HuH-7.5 (cell line): ENCODE data around the gene TSSK6.
"Not testable (repeated sequence)": the region's sequence is repeated elsewhere in the genome, so short reads cannot be mapped to it uniquely, and the experiment has no call there.

Source experiments
- DNase-seq: peaks from one replicate; pipeline ENCODE4 v3.0.0; 2011; ENCODE audit warnings: low spot score

The TSSK6 gene

DNA sequence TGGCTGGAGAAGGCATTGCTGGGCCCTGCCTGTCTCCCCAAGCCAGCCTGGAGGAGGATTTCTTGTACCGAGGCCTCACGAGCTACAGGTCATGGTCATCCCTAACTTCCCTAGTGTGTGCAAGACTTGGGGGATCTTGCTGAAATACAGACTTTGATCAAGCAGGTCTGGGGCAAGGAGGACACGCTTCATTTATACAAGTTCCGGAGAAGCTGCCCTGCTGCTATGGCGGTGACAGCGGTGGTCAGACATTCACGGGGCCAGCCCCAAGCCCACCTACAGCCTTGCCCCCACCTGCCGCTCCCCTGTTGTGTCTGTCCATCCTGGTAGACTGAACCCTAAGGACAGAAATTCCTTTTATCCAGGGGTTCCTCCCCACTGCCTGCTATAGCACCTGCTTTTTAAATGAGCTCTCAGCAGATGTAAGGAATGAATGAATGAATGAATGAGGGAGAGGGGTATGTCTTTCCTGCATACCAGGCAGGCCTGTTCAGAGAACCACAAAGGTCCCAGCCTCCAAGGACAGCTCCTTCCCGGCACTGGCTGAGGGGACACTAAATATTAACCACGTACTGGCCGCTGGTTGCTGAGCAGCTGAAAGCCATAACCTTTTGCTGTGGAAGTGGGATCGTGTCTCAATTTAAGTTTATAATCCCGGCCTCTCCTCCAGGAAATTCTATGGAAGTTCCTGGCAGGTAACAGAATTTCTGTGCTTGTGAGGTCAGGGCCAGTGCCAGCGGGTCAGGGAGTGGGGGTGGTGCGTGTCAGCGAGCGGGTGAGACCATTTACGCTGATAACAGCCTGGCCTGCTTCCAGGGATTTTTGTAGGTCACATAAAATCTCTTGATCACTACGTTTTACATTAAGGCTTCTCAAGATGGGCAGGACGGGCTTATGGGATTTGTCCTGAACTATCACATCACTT, 27.1 kb downstream of the TSSK6 start:
- no peak for DNase-seq

DNA sequence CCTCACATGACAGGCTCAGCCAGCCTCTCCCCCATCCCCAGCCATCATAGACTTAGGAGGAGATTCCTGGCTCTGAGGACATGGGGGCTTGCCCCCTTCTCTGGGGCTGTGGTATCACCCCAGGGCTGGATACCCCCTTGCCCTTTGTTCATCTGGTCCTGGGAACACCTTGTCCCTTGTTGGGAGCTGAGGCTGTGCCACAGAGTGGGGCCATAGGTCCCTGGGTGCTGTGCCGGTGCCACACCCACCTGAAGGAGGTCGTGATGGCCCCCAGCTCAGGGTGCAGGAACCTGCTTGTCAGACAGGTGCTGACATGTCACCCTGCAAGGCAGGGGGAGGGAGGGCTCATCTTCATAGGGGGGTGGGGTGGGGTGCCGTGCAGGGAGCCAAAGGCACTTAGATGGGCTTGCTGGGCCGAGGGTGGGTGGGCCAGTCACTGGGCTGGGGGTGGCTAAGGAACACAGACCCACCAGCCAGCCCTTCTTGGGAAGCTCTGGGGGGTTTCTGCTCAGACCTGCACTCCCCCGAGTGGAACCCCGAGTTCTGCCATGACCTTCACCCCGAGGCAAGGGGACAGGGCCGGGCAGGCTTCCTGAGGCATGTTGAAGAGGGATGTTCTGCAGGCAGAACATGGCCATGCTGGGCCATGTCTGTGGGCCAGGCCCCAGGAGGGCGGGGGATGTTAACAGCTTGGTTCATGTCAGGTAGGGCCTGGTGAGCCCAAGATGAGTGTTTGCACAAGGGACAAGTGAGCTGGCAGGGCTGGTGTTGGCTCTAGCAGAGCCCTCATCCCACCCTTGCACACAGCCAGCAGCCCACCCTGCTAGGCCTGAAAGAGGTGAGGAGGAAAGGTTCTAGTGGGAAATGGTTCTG, 28.0 kb downstream of the TSSK6 start:
- DNase-seq: no peak

DNA sequence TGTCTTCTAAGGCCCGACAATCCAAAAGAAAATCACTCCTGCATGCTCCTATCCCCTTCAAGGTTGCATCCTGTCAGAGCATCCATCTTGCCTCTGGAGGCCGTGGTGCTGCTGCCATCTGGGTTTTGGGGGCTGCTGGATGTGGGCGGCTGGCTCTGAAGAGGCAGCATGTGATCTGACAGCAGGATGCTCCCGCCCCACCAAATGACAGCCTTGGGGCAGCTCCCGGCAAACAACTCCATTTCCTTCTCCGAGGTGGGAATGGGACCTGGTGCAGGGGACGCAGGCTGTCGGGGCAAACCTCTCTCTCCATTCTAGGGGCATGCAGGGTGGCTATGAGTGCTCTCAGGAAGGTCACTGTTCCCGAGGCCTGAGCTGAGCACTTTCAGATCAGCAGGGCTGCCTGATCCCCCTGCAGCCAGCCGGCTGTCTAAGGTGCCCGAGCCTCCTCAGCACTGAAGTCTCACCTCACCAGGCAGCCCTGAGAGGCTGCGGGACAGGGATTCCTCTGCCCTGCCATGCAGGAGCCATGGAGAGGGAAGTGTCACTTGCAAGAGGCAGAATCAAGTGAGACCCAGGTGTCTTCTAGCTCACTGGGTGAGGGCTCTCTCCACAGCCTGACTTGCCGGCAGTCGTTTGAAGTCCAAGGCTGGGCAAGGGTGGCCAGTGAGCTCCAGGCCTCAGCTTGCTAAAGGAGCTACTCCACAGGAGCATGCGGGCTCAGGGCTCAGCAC, 28.8 kb downstream of the TSSK6 start:
- DNase-seq: no peak

- DNase-seq: no peak
Observed at GRCh38 chr19:19485998-19486290, 29.4 kb downstream of the TSSK6 start.

GRCh38 chr19:19485161-19485997, 30.0 kb downstream of the TSSK6 start:
- DNase-seq: no peak

GRCh38 chr19:19482809-19483596, 32.3 kb downstream of the TSSK6 start:
- DNase-seq: no peak

DNA sequence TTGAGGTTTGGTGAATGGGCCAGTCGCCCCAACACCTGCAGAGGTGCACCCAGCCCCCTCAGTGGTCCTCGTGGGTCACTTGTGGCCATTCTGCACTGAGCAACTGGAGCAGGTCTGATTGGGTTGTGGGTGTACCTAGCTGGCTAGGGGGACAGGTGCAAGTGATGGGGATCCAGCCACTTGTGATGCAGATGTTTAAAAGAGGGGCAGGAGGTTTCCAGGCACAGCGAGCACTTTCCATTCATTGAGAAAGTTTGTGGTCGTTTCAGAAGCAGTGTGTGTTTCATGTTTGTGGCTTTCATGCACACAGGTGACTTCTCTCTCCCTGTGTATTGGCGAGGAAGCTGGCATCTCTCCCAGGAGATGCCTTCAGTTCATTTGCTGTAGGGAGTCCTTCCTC, 34.7 kb downstream of the TSSK6 start:
- no peak for DNase-seq

GRCh38 chr19:19477705-19478383, 37.5 kb downstream of the TSSK6 start:
- no peak for DNase-seq

DNA sequence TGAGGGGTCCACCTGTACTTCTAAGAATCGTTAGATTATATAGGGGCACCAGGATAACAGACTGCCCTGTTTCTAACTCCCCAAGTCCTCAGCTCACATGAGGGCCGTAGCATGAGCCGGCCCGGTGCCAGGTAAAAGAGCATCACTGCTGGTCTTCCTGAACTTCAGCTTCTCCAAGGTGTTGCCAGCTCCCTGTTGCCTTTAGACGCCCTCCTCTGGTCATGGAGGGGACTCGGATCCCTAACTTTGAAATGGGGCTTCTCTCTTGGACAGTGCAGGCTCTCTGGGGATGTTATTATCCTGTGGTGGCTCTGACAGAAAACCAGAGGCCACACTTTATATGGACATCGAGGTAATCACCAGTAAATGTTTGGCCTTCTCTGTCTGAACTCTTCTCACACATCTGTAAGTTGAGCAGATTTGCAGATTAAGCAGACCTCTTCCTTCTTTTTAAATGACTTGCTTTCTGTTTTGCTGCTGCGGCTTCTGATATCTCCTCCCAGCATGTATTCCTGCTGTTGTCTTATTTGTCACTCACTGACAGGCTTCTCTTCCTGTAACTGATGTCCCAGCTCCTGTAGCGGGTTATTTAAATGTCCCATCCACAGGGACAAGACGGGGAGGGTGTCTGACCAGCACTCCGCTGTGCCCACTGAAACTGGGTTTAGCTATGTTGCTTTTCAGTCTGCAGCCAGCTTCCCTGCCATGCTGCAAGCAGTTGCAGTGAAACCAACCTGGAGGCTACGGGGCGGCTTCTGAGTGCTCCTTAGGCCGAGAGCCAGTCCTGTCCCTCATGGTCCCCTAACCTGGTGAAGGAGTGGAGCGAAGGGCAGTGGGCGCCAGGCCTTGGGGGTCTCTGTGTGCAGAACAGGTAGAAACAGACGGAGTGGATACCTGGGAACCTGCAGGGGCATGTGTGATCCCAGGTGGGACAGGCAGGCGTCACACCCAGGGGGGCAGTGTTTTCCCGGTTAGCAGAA, 39.2 kb downstream of the TSSK6 start:
- DNase-seq: no peak

DNA sequence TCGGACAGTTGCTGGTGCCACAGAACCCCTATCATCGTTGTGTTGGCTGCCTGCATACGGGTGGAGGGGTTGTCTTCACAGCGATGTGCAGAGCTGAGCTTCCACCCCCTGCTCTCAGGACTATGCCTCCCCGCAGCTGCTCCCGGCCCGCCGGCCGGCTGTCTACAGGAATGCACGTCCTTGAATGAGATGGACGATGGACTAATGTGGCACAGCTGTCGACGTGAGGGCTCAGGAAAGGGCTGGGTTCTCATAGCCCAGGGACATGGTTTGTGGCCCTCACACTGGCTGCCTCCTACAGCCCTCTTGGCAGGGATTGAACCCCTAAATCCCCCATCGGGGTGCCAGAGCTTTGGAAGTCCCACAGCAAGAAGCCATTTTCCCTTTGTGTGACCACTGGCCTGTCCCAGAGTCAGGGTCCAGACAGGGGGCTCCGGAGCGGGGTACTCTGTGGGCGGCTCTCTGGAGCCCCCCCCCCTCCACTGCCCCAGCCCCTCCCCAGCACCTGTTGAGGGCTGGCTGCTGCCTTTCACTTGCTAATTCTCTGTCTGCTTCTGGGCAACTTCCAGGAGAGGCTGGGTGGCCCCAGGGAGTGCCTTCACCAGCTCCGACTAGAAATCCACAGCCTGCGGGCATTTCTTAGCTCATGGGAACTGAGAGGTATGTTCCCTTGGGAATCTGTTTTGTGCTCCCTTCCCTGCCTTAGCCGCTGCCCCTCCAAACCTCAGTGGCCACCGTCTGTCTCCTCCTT, 40.2 kb downstream of the TSSK6 start:
- DNase-seq: no peak

DNA sequence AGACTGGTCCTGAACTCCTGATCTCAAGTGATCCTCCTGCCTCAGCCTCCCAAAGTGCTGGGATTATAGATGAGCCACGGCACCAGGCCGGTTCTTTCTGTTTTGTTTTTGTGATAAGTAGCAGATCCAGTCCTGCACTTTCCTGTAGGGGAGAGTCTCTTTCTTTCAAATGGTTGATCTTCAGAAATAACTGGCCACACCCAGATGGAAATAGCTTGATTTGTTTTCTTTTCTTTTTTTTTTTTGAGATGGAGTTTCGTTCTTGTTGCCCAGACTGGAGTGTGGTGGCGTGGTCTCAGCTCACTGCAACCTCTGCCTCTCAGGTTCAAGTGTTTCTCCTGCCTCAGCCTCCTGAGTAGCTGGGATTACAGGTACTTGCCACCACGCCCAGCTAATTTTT, 43.2 kb downstream of the TSSK6 start:
- DNase-seq: not testable (repeated sequence)

DNA sequence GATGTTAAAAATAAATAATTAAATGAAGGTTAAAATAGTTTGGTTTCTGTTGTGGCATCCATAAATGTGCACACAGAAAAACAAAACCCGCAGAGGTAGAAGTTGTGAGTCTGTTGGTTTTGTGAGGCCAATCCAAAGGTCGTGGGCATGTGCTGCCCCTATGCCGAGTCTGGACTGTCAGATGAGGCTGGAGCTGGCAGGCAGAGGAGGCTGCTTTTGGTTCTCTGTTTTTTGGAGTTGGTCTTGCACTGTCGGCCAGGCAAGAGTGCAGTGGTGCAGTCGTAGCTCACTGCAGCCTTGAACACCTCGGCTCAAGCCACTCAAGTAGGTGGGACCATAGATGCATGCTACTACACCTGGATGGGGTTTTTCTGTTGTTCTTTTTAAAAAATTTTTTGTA, 43.7 kb downstream of the TSSK6 start:
- no peak for DNase-seq

DNA sequence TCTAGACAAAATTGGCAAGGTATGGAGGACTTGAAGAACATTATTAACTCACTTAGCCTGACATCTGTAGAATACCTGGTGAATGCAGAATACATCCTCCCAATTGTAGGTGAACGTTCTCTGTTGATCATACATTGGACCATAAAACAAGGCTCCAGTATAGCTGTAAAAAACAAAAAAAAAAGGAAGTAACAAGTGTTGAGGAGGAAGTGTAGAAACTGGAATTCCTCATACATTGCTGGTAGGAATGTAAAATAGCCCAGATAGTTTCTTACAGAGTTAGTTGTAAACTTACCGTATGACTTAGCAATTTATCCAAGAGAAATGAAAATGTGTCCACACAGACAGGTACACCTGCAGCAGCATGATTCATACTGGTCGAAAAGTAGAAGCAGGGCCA, 44.8 kb downstream of the TSSK6 start:
- no peak for DNase-seq

GRCh38 chr19:19468424-19469050, 46.8 kb downstream of the TSSK6 start:
- no peak for DNase-seq

DNA sequence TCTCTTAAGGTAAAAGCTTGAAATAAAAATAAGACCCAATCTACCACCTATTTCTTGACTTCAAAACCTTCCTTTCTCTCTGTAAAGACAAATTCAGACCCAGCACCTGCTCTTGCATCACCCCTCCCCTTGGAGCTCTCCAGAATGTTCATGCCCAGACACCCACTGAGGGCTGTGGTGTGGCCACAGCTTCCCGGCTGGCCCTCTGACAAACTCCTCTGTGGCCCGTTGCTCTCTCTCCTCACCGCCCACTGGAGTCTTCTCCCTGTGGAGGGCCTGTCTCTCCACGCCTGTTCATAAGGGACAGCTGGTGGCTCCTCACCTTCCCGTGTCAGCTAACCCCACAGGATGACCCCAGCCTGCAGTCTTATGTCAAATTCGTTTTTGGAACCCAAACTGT, 49.1 kb downstream of the TSSK6 start:
- DNase-seq: no peak

GRCh38 chr19:19465436-19466070, 49.8 kb downstream of the TSSK6 start:
- DNase-seq: no peak
